Mammary epithelial cell (primary cell): ENCODE measurements around the gene FBN2.

Source experiments
- EZH2 ChIP-seq: IDR thresholded peaks from 2 replicates; pipeline ENCODE4 v1.6.1; 2012; ENCODE audit warnings: low read length, inconsistent platforms, borderline replicate concordance
- TF ChIP-seq, protein P1 (sequence below), 2 donors: IDR thresholded peaks in 1 of 2; conservative IDR thresholded peaks in 1 of 2; 2 replicates each; pipeline ENCODE4 v1.5.1; 2011 to 2012; ENCODE audit warnings: inconsistent platforms in 2 of 2, low read length in 2 of 2, mild to moderate bottlenecking in 2 of 2, control low read depth in 1 of 2, low read depth in 1 of 2; ENCODE audit not compliant: insufficient read depth in 1 of 2; ENCODE audit errors: extremely low read depth in 1 of 2

DNA sequence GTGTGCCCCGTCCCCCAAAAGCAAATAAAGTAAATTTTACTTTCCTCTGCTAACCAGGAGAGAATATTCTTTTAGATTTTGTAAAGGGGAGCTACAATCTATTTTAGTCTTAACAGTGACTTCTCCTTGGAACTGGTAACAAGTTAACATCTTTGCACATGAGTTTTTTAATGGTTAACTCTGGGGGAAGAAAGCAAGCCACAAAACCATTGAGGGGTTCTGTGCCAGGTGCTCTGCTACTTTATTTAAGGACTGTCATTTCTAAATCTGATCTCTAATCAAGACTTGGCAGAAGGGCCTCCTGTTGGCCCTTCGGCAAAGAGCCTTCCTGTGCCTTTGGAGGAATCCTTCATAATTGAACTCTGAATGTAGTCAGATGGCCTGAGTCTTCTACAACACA lies 301.0 kb downstream of the FBN2 start:
- TF ChIP-seq, protein P1, sequence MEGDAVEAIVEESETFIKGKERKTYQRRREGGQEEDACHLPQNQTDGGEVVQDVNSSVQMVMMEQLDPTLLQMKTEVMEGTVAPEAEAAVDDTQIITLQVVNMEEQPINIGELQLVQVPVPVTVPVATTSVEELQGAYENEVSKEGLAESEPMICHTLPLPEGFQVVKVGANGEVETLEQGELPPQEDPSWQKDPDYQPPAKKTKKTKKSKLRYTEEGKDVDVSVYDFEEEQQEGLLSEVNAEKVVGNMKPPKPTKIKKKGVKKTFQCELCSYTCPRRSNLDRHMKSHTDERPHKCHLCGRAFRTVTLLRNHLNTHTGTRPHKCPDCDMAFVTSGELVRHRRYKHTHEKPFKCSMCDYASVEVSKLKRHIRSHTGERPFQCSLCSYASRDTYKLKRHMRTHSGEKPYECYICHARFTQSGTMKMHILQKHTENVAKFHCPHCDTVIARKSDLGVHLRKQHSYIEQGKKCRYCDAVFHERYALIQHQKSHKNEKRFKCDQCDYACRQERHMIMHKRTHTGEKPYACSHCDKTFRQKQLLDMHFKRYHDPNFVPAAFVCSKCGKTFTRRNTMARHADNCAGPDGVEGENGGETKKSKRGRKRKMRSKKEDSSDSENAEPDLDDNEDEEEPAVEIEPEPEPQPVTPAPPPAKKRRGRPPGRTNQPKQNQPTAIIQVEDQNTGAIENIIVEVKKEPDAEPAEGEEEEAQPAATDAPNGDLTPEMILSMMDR (conservative IDR thresholded peaks at IDR 0.05 in 1 of 2, IDR thresholded peaks at IDR 0.05 in 1 of 2; ENCODE audit: extremely low read depth in 1 of 2, insufficient read depth in 1 of 2, low read depth in 1 of 2, low read length in 2 of 2) = no peak
- no peak for TF ChIP-seq EZH2
